Measurements from ENCODE around the gene FXR2. TPM values are rescaled to one million over a fixed set of nuclear protein-coding genes. Genes with fewer than 3 reads are reported as not detected.

Gene FXR2
- total and polyA plus RNA-seq, 9 of the 15 experiments (the other 6 are each of a cell fraction or from before 2014, with no cell fraction given) = 2.0 to 49.3 (median 24.5) TPM

- TF ChIP-seq ARID1B (IDR thresholded peaks at IDR 0.05) (peak; percentile 16; the same call in 1 of the 2 replicates), GTF2E2 (tag; IDR thresholded peaks at IDR 0.05) (no peak), SMARCA5 (IDR thresholded peaks at IDR 0.05) (no peak), MEIS2 (IDR thresholded peaks at IDR 0.05; ENCODE audit: partially characterized antibody) (no peak), KDM4B (IDR thresholded peaks at IDR 0.05; ENCODE audit: borderline replicate concordance in 2 of 2, low read depth in 1 of 2) (no peak), ATF2 (CRISPR knock-in tag; IDR thresholded peaks at IDR 0.05) (no peak), MYNN (IDR thresholded peaks at IDR 0.05) (peak; percentile 66; the same call in 1 of the 2 replicates), MYNN (CRISPR knock-in tag; IDR thresholded peaks at IDR 0.05) (no peak), MTF1 (CRISPR knock-in tag; IDR thresholded peaks at IDR 0.05; ENCODE audit: borderline replicate concordance) (no peak), HNRNPH1 (optimal IDR thresholded peaks at IDR 0.05; ENCODE audit: low read depth, low read length) (no peak), SIN3A (IDR thresholded peaks at IDR 0.05; ENCODE audit: borderline replicate concordance in 2 of 2, control insufficient read depth in 1 of 2, low read depth in 2 of 2, low read length in 2 of 2) (peak; percentile 66 to 95; a peak in 2 of 4 replicates), ZNF717 (CRISPR knock-in tag; IDR thresholded peaks at IDR 0.05) (no peak), ZNF408 (CRISPR knock-in tag; IDR thresholded peaks at IDR 0.05; ENCODE audit: low read depth) (no peak), TAF7 (tag; IDR thresholded peaks at IDR 0.05) (no peak), TEAD4 (IDR thresholded peaks at IDR 0.05; ENCODE audit: low read length) (no peak; the same call in 1 of the 2 replicates), TEAD4 (CRISPR knock-in tag; IDR thresholded peaks at IDR 0.05; ENCODE audit: borderline replicate concordance) (no peak), ATF1 (CRISPR knock-in tag; IDR thresholded peaks at IDR 0.05) (no peak), ATF1 (tag; IDR thresholded peaks at IDR 0.05) (no peak), CBFA2T2 (conservative IDR thresholded peaks at IDR 0.05) (no peak), HMGXB4 (CRISPR knock-in tag; IDR thresholded peaks at IDR 0.05) (no peak), ZC3H4 (CRISPR knock-in tag; IDR thresholded peaks at IDR 0.05; ENCODE audit: borderline replicate concordance) (no peak), NFATC3 (IDR thresholded peaks at IDR 0.05) (no peak), ZNF174 (CRISPR knock-in tag; IDR thresholded peaks at IDR 0.05) (no peak), RB1 (IDR thresholded peaks at IDR 0.05; ENCODE audit: low read depth) (0 out of 2 replicates have a peak, but pooled peaks have one; percentile 24), RBM15 (IDR thresholded peaks at IDR 0.05; ENCODE audit: insufficient read depth, low read length) (no peak), ZNF551 (CRISPR knock-in tag; IDR thresholded peaks at IDR 0.05) (no peak), TEAD2 (tag; IDR thresholded peaks at IDR 0.05) (no peak), C11orf30 (IDR thresholded peaks at IDR 0.05; ENCODE audit: low read depth) (peak; percentile 17; the same call in 1 of the 2 replicates), NCOA2 (IDR thresholded peaks at IDR 0.05; ENCODE audit: partially characterized antibody in 2 of 2) (no peak)
Measured at GRCh38 chr17:7579001-7579833, 35.5 kb downstream of the FXR2 start, which contains the start of gene CD68 (continued).

Measured in K562 (cell line).